ENCODE data around the gene HOXA3. TPM values are rescaled to one million over a fixed set of nuclear protein-coding genes. Genes with fewer than 3 reads are reported as not detected.
A peak's percentile ranks its signal among the peaks of the same experiment; 100 is the strongest.

The HOXA3 gene
- total RNA-seq, 1 donor from 2014 or later, result not detected

DNA sequence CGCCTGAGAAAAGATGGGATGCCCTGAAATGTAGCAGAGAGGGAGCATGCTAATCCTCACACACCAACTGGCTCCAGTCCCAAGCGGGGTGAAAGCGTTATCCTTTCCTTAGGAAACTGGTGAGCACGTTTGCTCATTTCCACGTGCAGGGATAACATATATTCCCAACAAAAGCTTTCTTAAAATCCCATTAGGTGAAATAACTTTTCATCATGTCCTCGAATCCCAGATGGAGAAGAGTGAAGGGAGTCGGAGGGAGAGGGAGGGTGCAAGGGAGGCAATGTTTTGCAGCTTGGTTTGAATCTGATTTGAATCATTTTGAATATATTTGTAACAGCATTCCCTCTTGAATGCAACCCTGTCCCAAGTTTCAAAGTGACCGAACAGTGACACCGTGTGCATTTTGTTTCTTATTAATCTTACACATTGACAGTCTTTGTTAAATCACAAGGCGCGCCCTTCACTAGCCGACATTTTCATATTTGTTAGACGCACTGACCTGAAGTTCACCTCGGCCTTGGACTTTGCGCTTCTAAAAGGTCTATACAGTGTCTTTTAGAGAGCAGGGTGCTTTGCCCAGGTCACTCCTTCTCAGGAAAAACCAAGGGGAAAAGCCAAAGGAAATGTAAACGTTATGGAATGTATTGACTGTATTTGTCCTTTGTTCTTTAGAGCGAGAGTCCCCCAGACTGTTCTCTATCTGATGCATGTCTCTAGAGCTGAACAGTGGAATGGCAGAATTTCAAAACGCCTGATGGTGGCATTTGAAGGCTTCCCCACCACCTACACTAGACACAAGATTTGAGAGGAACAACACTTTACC, 18.8 kb downstream of the HOXA3 start:
- peaks cover 65% of the 10 kb centered on the region for H3K27me3 Mint-ChIP-seq (ENCODE audit: low read depth)
- DNase-seq (ENCODE audit: low spot score), result no peak
- H3K4me3 Mint-ChIP-seq (ENCODE audit: low read depth), result no peak overlapping the region
- intact Hi-C loops (cut with micrococcal nuclease), result loop anchor here (5.0 kb wide), 1 partner anchor 36 kb away; the partner anchor contains the start of gene HOXA1
- H3K9me3 Mint-ChIP-seq, result no peaks in the 10 kb centered on the region
- peaks cover 14% of the 10 kb centered on the region for H3K4me1 Mint-ChIP-seq (ENCODE audit: low read depth)
- no peak overlapping the region for H3K27ac Mint-ChIP-seq
- H3K36me3 Mint-ChIP-seq (ENCODE audit: low read depth), result no peaks in the 10 kb centered on the region

DNA sequence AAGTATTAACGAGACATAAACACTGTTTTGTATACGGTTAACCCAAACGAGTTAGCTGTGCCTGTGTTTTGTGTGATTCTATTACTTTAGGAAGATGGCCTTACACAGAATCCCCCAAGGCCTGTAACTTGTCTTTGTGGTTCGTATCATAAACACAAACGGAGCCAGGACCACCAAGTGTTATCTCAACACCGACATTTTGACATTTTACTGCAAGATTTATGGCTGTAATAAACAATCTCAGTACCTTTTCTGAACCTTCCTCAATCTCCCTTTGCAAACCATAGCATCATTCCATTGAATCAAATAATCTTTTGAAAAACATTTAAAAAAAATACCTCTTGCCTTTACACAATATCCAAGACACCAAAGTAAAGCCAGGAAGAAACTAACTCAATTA, 19.4 kb downstream of the HOXA3 start:
- H3K36me3 Mint-ChIP-seq (ENCODE audit: low read depth), result no peaks in the 10 kb centered on the region
- no peak overlapping the region for H3K27ac Mint-ChIP-seq
- peaks cover 14% of the 10 kb centered on the region for H3K4me1 Mint-ChIP-seq (ENCODE audit: low read depth)
- no peak overlapping the region for H3K4me3 Mint-ChIP-seq (ENCODE audit: low read depth)
- peaks cover 63% of the 10 kb centered on the region for H3K27me3 Mint-ChIP-seq (ENCODE audit: low read depth)
- intact Hi-C loops (cut with micrococcal nuclease), result loop anchor here (5.0 kb wide), 1 partner anchor 36 kb away; the partner anchor contains the start of gene HOXA1
- no peaks in the 10 kb centered on the region for H3K9me3 Mint-ChIP-seq
- no peak for DNase-seq (ENCODE audit: low spot score)

DNA sequence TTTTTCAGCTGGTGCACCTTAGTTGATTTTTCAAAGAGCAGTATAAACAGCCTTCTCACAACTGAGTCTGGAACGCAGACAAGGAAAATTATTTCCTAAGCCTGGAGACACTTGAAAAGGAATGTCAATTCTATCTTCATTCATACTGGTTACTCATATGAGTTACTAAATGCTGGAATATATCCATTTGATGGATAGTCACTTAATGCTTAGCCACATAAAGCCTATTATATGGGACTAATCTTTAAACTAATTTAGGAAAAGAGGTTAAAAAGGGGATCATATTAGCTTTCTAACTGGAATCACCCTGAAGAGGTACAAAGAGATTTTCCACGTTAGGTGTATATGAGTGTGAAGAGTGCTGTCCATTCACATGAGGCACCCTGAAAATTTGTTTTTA, 20.2 kb downstream of the HOXA3 start:
- Mint-ChIP-seq H3K4me3 (ENCODE audit: low read depth) (no peak overlapping the region), H3K36me3 (ENCODE audit: low read depth) (no peaks in the 10 kb centered on the region), H3K27me3 (ENCODE audit: low read depth) (peaks cover 62% of the 10 kb centered on the region), H3K9me3 (no peaks in the 10 kb centered on the region), H3K27ac (no peak overlapping the region), H3K4me1 (ENCODE audit: low read depth) (peaks cover 14% of the 10 kb centered on the region)
- intact Hi-C loops (cut with micrococcal nuclease), result loop anchor here (5.0 kb wide), 1 partner anchor 35 kb away; the partner anchor contains the start of gene HOXA1
- DNase-seq (ENCODE audit: low spot score), result no peak

DNA sequence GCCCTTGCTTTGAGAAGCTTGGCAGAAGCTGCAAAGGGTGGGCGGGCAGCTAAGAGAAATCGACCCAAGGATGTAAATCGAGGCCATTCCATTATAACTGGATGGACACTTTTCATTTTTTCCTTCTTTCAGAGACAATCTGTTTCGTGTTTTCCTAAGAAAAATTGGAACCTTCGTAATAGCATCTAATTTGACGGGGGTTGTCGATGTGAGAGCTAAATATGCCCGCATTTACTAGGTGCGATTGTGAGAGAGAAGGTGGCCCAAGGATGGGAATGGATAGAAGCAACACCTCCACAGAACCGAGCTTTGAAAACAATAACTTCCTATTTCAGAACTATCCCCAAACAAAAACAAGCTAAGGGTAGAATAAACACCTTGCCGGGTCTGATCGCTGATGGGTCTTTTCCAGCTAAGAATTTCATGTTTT, 21.0 kb downstream of the HOXA3 start:
- Mint-ChIP-seq H3K27ac (no peak overlapping the region), H3K4me3 (ENCODE audit: low read depth) (peak overlapping the region; percentile 59), H3K4me1 (ENCODE audit: low read depth) (peaks cover 14% of the 10 kb centered on the region), H3K9me3 (no peaks in the 10 kb centered on the region), H3K36me3 (ENCODE audit: low read depth) (no peaks in the 10 kb centered on the region), H3K27me3 (ENCODE audit: low read depth) (peaks cover 63% of the 10 kb centered on the region)
- no peak for DNase-seq (ENCODE audit: low spot score)
- intact Hi-C loops (cut with micrococcal nuclease), result loop anchor here (5.0 kb wide), 1 partner anchor 34 kb away; the partner anchor contains the start of gene HOXA1

DNA sequence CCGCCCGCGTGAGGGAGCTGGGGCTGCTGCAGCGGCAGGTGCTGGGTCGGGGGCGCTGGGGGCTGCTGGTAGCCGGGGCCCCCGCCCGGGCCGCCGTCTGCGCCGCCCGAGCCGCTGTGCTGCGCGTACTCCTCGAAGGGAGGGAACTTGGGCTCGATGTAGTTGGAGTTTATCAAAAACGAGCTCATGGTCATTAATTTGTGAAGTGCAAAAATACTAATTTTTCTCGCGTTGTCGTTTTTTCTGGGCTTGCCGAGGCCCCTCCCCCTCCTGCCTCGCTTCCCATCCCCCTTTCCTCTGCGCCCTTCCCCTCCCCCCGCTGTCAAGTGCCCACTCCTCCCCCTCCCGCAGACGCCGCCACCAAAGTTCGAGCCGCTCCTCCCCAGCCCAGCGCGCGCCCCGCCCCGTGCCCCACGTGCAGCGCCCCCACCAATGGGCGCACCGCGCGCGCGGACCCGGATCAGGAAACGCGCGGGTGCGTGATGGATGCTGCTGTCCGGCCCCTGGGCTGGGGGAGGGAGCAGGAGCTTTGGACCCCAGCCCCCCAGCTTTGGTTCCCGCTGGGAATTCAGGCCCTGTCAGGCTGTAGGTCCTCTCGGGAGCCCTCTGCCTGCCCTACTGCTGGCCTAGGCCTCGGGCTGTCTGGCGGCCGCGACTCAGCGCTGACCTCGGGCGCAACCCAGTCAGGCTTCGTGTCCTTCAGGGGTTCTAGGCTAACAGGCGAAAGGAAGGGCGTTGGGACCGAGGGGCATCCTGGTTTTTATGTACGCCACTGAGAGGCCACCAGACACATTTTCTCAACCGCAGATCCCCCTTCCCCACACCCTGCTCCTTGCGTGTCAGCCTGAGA, 21.6 kb downstream of the HOXA3 start, which contains the start of gene HOXA4:
Gene HOXA4 (minus strand): TSS at position 218 of the 850 bp plus-strand sequence. CDS start 24 bp downstream, at position 194.
- peaks cover 14% of the 10 kb centered on the region for H3K4me1 Mint-ChIP-seq (ENCODE audit: low read depth)
- intact Hi-C loops (cut with micrococcal nuclease), result loop anchor here (5.0 kb wide), 1 partner anchor 33 kb away; the partner anchor contains the start of gene HOXA1
- peaks cover 62% of the 10 kb centered on the region for H3K27me3 Mint-ChIP-seq (ENCODE audit: low read depth)

DNA sequence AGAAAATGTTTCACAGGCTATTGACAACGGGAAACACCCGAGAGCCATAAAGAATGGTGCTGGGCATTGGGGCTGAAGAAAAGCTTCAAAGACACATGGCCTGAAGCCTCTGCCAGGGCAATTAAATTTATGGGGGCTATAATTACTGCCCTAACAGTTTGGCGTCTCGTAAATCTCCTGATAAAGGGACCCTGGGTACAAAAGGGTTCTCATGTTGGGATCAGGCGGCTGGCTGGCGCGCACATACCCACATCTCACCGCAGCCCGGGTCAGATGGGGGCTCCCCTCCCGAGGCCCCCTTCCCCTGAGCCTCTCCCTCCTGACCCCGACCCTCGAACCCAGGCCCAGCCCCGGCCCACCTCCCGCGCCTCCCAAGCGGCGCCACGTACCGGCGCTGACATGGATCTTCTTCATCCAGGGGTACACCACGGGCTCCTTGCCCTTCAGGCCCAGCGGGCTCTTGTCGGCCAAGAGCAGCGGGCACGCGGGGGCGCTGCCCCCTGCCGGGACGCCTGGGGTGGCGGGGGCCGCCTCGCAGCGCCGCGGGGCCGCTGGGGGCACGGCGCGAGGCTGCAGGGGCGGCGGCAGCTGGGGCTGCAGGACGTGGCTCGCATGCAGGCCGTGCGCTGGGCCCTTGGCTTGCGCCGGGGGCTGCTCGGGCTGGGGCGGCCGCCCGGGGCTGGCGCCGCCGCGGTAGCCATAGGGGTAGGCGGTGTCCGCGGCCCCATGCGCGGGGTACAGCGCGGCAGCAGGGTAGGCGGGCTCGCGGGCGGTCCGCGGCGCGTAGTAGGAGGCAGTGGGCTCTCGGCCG, 22.4 kb downstream of the HOXA3 start:
- H3K9me3 Mint-ChIP-seq, result no peaks in the 10 kb centered on the region
- H3K27ac Mint-ChIP-seq, result no peak overlapping the region
- no peak overlapping the region for H3K4me3 Mint-ChIP-seq (ENCODE audit: low read depth)
- DNase-seq (ENCODE audit: low spot score), result no peak
- peaks cover 59% of the 10 kb centered on the region for H3K27me3 Mint-ChIP-seq (ENCODE audit: low read depth)
- intact Hi-C loops (cut with micrococcal nuclease), result loop anchor here (5.0 kb wide), 1 partner anchor 33 kb away; the partner anchor contains the start of gene HOXA1
- H3K4me1 Mint-ChIP-seq (ENCODE audit: low read depth), result peaks cover 11% of the 10 kb centered on the region
- H3K36me3 Mint-ChIP-seq (ENCODE audit: low read depth), result no peaks in the 10 kb centered on the region

More for the DNA sequence above, 21.6 kb downstream of the HOXA3 start, which contains the start of gene HOXA4:
- peak within 1 kb of the TSS; percentile 59 for H3K4me3 Mint-ChIP-seq (ENCODE audit: low read depth)
- H3K36me3 Mint-ChIP-seq (ENCODE audit: low read depth), result no peaks in the 10 kb centered on the region
- no peaks in the 10 kb centered on the region for H3K9me3 Mint-ChIP-seq
- H3K27ac Mint-ChIP-seq, result no peak within 1 kb of the TSS
- peak; percentile 67 for DNase-seq (ENCODE audit: low spot score)

DNA sequence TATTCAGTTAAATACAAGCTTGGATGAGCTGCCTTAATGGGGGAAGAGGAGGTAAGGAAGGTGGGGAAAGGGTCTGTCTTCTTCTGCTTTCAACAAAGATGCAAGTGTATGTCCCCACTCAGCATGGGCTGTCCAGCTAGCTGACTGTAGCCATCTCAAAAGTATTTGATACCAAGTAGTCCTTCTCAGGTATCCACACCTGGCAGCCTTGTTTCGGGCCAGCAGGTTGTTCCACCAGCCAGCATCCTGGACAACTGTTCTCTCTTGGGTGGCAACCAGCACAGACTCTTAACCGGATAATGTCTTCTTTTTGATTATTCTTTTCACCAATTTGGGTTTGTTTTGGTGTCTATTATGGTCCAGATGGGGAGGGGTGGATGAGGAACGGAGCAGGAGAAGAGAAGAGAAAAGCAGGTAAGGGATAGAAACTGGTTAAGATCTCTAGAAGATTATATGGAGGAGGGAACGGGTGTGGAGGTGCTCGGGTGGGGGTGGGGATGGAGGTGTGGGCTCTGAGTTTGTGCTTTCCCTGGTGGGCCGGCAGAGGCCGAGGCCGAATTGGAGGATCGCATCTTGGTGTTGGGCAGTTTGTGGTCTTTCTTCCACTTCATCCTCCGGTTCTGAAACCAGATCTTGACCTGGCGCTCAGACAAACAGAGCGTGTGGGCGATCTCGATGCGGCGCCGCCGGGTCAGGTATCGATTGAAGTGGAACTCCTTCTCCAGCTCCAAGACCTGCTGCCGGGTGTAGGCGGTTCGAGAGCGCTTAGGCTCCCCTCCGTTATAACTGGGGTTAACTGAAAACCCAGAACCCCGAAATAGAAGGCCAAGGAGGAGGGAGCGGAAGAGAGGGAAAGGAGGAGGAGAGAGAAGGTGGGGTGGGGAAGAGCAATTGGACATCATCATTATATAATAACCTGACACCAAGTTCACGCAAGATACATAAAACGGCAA, 23.3 kb downstream of the HOXA3 start:
- Mint-ChIP-seq H3K4me1 (ENCODE audit: low read depth) (peaks cover 3% of the 10 kb centered on the region), H3K36me3 (ENCODE audit: low read depth) (no peaks in the 10 kb centered on the region), H3K9me3 (no peaks in the 10 kb centered on the region), H3K27ac (no peak overlapping the region), H3K4me3 (ENCODE audit: low read depth) (no peak overlapping the region), H3K27me3 (ENCODE audit: low read depth) (peaks cover 54% of the 10 kb centered on the region)
- no peak for DNase-seq (ENCODE audit: low spot score)
- intact Hi-C loops (cut with micrococcal nuclease), result no loop called here

DNA sequence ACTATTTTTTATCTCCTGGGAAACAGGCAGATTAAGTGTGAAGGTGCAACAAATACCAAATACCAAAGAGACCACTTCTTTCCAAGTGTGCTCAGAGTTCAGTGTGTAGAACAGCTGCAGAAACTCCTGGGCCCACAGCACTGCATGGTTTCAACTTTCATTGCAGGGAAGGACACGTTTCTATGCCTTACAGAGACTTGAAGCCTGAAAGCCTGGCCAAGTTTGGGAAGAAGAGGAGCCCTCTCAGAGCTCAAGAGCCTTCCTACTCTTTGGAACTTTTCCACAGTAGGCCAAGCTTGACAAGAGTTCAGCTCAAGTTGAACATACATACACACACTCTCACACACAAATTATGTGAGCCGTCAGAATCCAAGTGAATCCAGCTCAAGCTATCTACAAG, 24.3 kb downstream of the HOXA3 start:
- DNase-seq (ENCODE audit: low spot score), result no peak
- intact Hi-C loops (cut with micrococcal nuclease), result no loop called here
- Mint-ChIP-seq H3K36me3 (ENCODE audit: low read depth) (no peaks in the 10 kb centered on the region), H3K4me1 (ENCODE audit: low read depth) (no peaks in the 10 kb centered on the region), H3K4me3 (ENCODE audit: low read depth) (no peak overlapping the region), H3K27ac (no peak overlapping the region), H3K27me3 (ENCODE audit: low read depth) (peaks cover 46% of the 10 kb centered on the region), H3K9me3 (no peaks in the 10 kb centered on the region)

DNA sequence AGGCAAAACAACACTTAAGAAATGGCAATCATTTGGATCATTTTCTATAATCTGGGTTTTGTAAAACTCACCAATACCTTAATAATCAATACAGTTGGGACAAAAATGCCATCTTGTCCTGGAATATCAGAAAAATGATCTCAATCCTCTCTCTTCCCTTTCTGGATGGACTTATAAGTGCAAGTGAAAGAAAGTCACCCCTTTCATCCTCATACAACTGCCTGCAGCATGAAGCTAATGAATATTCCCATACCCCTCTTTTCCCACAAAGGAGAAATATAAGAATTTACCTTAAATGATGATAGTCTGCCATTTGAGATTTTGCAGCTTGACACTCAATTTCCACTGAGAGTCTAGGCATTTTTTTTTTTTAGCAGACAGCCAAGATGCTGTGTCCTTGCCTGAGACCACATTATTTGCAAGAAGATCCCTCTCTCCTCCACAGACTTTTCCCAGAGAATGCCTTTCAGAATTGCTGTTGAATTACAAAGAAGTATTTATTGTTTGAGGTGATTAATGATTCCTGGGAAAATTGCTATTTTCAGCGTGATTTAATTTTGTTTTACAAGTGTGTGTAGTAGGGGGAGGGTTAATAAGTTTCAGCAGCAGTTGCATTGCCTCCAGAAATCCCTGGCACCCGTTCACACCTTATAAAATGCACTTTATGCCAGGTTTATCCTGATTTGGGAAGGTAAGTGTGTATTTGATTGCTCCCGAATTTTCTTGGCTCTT, 25.6 kb downstream of the HOXA3 start:
- DNase-seq (ENCODE audit: low spot score), result no peak
- intact Hi-C loops (cut with micrococcal nuclease), result no loop called here
- Mint-ChIP-seq H3K27ac (no peak overlapping the region), H3K36me3 (ENCODE audit: low read depth) (no peaks in the 10 kb centered on the region), H3K4me1 (ENCODE audit: low read depth) (no peaks in the 10 kb centered on the region), H3K4me3 (ENCODE audit: low read depth) (no peak overlapping the region), H3K9me3 (no peaks in the 10 kb centered on the region), H3K27me3 (ENCODE audit: low read depth) (peaks cover 38% of the 10 kb centered on the region)

DNA sequence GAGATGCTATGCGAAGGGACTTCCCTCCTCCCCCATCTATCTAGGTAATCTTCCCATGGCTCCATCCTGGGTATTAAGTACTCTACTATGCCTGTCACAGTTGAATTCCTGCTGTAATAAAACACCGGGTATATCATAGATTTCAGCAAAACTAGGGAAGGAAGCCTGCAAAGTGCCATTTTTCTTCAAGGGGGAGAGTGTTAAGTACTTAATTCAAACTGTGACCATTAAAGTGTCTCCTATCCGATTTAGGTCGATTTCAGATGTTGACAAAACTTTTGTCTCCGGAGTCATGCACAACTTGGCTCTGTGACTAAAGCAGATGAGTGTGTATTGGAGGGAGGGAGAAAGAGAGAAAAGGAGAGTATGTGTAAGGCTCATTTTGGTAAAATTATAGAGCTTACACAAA, 26.4 kb downstream of the HOXA3 start:
- H3K27me3 Mint-ChIP-seq (ENCODE audit: low read depth), result peaks cover 34% of the 10 kb centered on the region
- H3K36me3 Mint-ChIP-seq (ENCODE audit: low read depth), result no peaks in the 10 kb centered on the region
- intact Hi-C loops (cut with micrococcal nuclease), result no loop called here
- H3K4me1 Mint-ChIP-seq (ENCODE audit: low read depth), result no peaks in the 10 kb centered on the region
- H3K27ac Mint-ChIP-seq, result no peak overlapping the region
- H3K9me3 Mint-ChIP-seq, result no peaks in the 10 kb centered on the region
- H3K4me3 Mint-ChIP-seq (ENCODE audit: low read depth), result no peak overlapping the region
- no peak for DNase-seq (ENCODE audit: low spot score)
